Memory B cell (primary cell): ENCODE measurements around the gene VPS4B.

ENCODE experiments used
- ATAC-seq: fragments of 150-1000 bp; cut with Tn5 transposase; 2 replicates; pipeline ENCODE4 v1.10.0; 2021; ENCODE audit warnings: low read depth, mild to moderate bottlenecking, moderate library complexity
- DNase-seq, 2 donors: peaks; one replicate each; pipeline ENCODE4 v3.0.0; 2022; ENCODE audit warnings: low spot score in 2 of 2
- H3K27ac Mint-ChIP-seq: one replicate; pipeline ENCODE4 v1.8.0; 2022; ENCODE audit warnings: mild to moderate bottlenecking, moderate library complexity, mixed read lengths
- H3K27me3 Mint-ChIP-seq: one replicate; pipeline ENCODE4 v1.8.0; 2022; ENCODE audit warnings: mixed read lengths
- H3K36me3 Mint-ChIP-seq: one replicate; pipeline ENCODE4 v1.8.0; 2022; ENCODE audit warnings: mild to moderate bottlenecking, mixed read lengths
- H3K4me1 Mint-ChIP-seq: one replicate; pipeline ENCODE4 v1.8.0; 2022; ENCODE audit warnings: mixed read lengths
- H3K4me3 Mint-ChIP-seq: one replicate; pipeline ENCODE4 v1.8.0; 2022; ENCODE audit warnings: mild to moderate bottlenecking, moderate library complexity, mixed read lengths
- H3K9me3 Mint-ChIP-seq: one replicate; pipeline ENCODE4 v1.8.0; 2022; ENCODE audit warnings: mixed read lengths

VPS4B gene

GRCh38 chr18:63409301-63409700 lies 13.0 kb downstream of the VPS4B start:
- no peak overlapping the region for H3K27ac Mint-ChIP-seq
- no peak overlapping the region for H3K4me3 Mint-ChIP-seq
- H3K9me3 Mint-ChIP-seq = no peaks in the 10 kb centered on the region
- peaks cover 9% of the 10 kb centered on the region for H3K4me1 Mint-ChIP-seq
- peaks cover 28% of the 10 kb centered on the region for H3K36me3 Mint-ChIP-seq
- ATAC-seq = no peak
- no peak for DNase-seq
- H3K27me3 Mint-ChIP-seq = no peaks in the 10 kb centered on the region

GRCh38 chr18:63407734-63408133 lies 14.5 kb downstream of the VPS4B start:
- Mint-ChIP-seq H3K27ac (no peak overlapping the region), H3K36me3 (peaks cover 29% of the 10 kb centered on the region), H3K9me3 (no peaks in the 10 kb centered on the region), H3K4me3 (no peak overlapping the region), H3K4me1 (peaks cover 5% of the 10 kb centered on the region), H3K27me3 (no peaks in the 10 kb centered on the region)
- ATAC-seq = no peak
- no peak for DNase-seq

- peaks cover 3% of the 10 kb centered on the region for H3K4me1 Mint-ChIP-seq
- H3K9me3 Mint-ChIP-seq = no peaks in the 10 kb centered on the region
- H3K27ac Mint-ChIP-seq = no peak overlapping the region
- no peak for DNase-seq
- no peak overlapping the region for H3K4me3 Mint-ChIP-seq
- H3K27me3 Mint-ChIP-seq = no peaks in the 10 kb centered on the region
- no peak for ATAC-seq
- peaks cover 35% of the 10 kb centered on the region for H3K36me3 Mint-ChIP-seq
Observed at GRCh38 chr18:63405986-63406385, 16.3 kb downstream of the VPS4B start.

- Mint-ChIP-seq H3K36me3 (peaks cover 23% of the 10 kb centered on the region), H3K27ac (no peak overlapping the region), H3K4me3 (no peak overlapping the region), H3K27me3 (no peaks in the 10 kb centered on the region), H3K4me1 (peaks cover 2% of the 10 kb centered on the region), H3K9me3 (no peaks in the 10 kb centered on the region)
- DNase-seq (no peak), ATAC-seq (no peak)
Observed at GRCh38 chr18:63402246-63403162, 19.8 kb downstream of the VPS4B start.

GRCh38 chr18:63399300-63399699 lies 23.0 kb downstream of the VPS4B start:
- peaks cover 2% of the 10 kb centered on the region for H3K4me1 Mint-ChIP-seq
- H3K36me3 Mint-ChIP-seq = peaks cover 18% of the 10 kb centered on the region
- no peak overlapping the region for H3K27ac Mint-ChIP-seq
- no peaks in the 10 kb centered on the region for H3K9me3 Mint-ChIP-seq
- ATAC-seq (no peak), DNase-seq (no peak)
- no peak overlapping the region for H3K4me3 Mint-ChIP-seq
- H3K27me3 Mint-ChIP-seq = no peaks in the 10 kb centered on the region

- H3K27ac Mint-ChIP-seq = no peak overlapping the region
Observed at GRCh38 chr18:63397349-63397748, 24.9 kb downstream of the VPS4B start.

GRCh38 chr18:63395503-63395902 lies 26.8 kb downstream of the VPS4B start:
- no peak for ATAC-seq
- no peak for DNase-seq
- no peaks in the 10 kb centered on the region for H3K9me3 Mint-ChIP-seq
- H3K36me3 Mint-ChIP-seq = peaks cover 8% of the 10 kb centered on the region
- H3K4me1 Mint-ChIP-seq = peaks cover 2% of the 10 kb centered on the region
- H3K4me3 Mint-ChIP-seq = no peak overlapping the region
- no peak overlapping the region for H3K27ac Mint-ChIP-seq
- H3K27me3 Mint-ChIP-seq = no peaks in the 10 kb centered on the region

More at GRCh38 chr18:63397349-63397748, 24.9 kb downstream of the VPS4B start:
- ATAC-seq (no peak), DNase-seq (no peak)
- Mint-ChIP-seq H3K9me3 (no peaks in the 10 kb centered on the region), H3K4me1 (peaks cover 2% of the 10 kb centered on the region), H3K4me3 (no peak overlapping the region), H3K27me3 (no peaks in the 10 kb centered on the region), H3K36me3 (peaks cover 11% of the 10 kb centered on the region)

- Mint-ChIP-seq H3K36me3 (peaks cover 9% of the 10 kb centered on the region), H3K4me3 (no peak overlapping the region), H3K9me3 (no peaks in the 10 kb centered on the region), H3K27me3 (no peaks in the 10 kb centered on the region), H3K4me1 (peaks cover 2% of the 10 kb centered on the region), H3K27ac (no peak overlapping the region)
- ATAC-seq (no peak), DNase-seq (no peak)
Observed at GRCh38 chr18:63394954-63395353, 27.3 kb downstream of the VPS4B start.

GRCh38 chr18:63387861-63388260 lies 34.4 kb downstream of the VPS4B start:
- Mint-ChIP-seq H3K9me3 (peaks cover 2% of the 10 kb centered on the region), H3K27ac (no peak overlapping the region), H3K4me3 (no peak overlapping the region), H3K27me3 (no peaks in the 10 kb centered on the region), H3K4me1 (no peaks in the 10 kb centered on the region), H3K36me3 (peaks cover 8% of the 10 kb centered on the region)
- no peak for ATAC-seq
- DNase-seq = no peak

GRCh38 chr18:63382843-63383242 lies 39.4 kb downstream of the VPS4B start:
- ATAC-seq = no peak
- Mint-ChIP-seq H3K4me1 (peaks cover 3% of the 10 kb centered on the region), H3K27me3 (no peaks in the 10 kb centered on the region), H3K4me3 (no peak overlapping the region), H3K9me3 (peaks cover 2% of the 10 kb centered on the region), H3K27ac (no peak overlapping the region), H3K36me3 (peaks cover 6% of the 10 kb centered on the region)
- DNase-seq = no peak

GRCh38 chr18:63379639-63379962 lies 42.7 kb downstream of the VPS4B start:
- Mint-ChIP-seq H3K4me3 (no peak overlapping the region), H3K9me3 (peaks cover 9% of the 10 kb centered on the region), H3K27me3 (no peaks in the 10 kb centered on the region), H3K36me3 (peaks cover 9% of the 10 kb centered on the region), H3K27ac (no peak overlapping the region), H3K4me1 (peaks cover 6% of the 10 kb centered on the region)
- ATAC-seq (no peak), DNase-seq (no peak)

GRCh38 chr18:63378919-63379638 lies 43.2 kb downstream of the VPS4B start:
- Mint-ChIP-seq H3K9me3 (peaks cover 9% of the 10 kb centered on the region), H3K36me3 (peaks cover 9% of the 10 kb centered on the region), H3K27ac (no peak overlapping the region), H3K4me1 (peaks cover 6% of the 10 kb centered on the region), H3K27me3 (no peaks in the 10 kb centered on the region), H3K4me3 (peak overlapping the region; percentile 32)
- ATAC-seq = no peak
- no peak for DNase-seq

- Mint-ChIP-seq H3K27me3 (no peaks in the 10 kb centered on the region), H3K4me1 (peaks cover 6% of the 10 kb centered on the region), H3K27ac (no peak overlapping the region), H3K36me3 (peaks cover 5% of the 10 kb centered on the region), H3K4me3 (no peak overlapping the region), H3K9me3 (peaks cover 7% of the 10 kb centered on the region)
- ATAC-seq = no peak
- DNase-seq = no peak
Observed at GRCh38 chr18:63377275-63377980, 44.8 kb downstream of the VPS4B start.

- no peak for ATAC-seq
- H3K4me1 Mint-ChIP-seq = peaks cover 6% of the 10 kb centered on the region
- peaks cover 7% of the 10 kb centered on the region for H3K9me3 Mint-ChIP-seq
- peaks cover 5% of the 10 kb centered on the region for H3K36me3 Mint-ChIP-seq
- H3K27me3 Mint-ChIP-seq = no peaks in the 10 kb centered on the region
- H3K27ac Mint-ChIP-seq = no peak overlapping the region
- DNase-seq = no peak
- no peak overlapping the region for H3K4me3 Mint-ChIP-seq
Observed at GRCh38 chr18:63376538-63376937, 45.7 kb downstream of the VPS4B start.
